Limb (tissue), 2 donors: ENCODE results near the gene CERS5.
"Not testable (repeated sequence)": the region's sequence is repeated elsewhere in the genome, so short reads cannot be mapped to it uniquely, and the experiment has no call there.

Source experiments
- DNase-seq, 2 donors: peaks; one replicate each; pipeline ENCODE4 v3.0.0-alpha.2; 2016; ENCODE audit errors: extremely low spot score in 2 of 2

Gene CERS5

GRCh38 chr12:50187084-50187900, 20.1 kb upstream of the CERS5 start:
- DNase-seq, result no peak

GRCh38 chr12:50186681-50187080, 19.5 kb upstream of the CERS5 start:
- DNase-seq, result no peak

GRCh38 chr12:50185970-50186663, 18.9 kb upstream of the CERS5 start:
- no peak for DNase-seq

- no peak for DNase-seq
These were observed 18.2 kb upstream of the CERS5 start for GRCh38 chr12:50185301-50185895.

GRCh38 chr12:50184261-50184660, 17.1 kb upstream of the CERS5 start:
- DNase-seq, result no peak

GRCh38 chr12:50182461-50182860, 15.3 kb upstream of the CERS5 start:
- DNase-seq, result no peak

GRCh38 chr12:50181691-50182090, 14.5 kb upstream of the CERS5 start:
- DNase-seq, result no peak

GRCh38 chr12:50175716-50176026, 8.5 kb upstream of the CERS5 start:
- DNase-seq, result no peak

- peak in 1 of 2 donors; percentile 89 for DNase-seq
These were observed 8.0 kb upstream of the CERS5 start for GRCh38 chr12:50174971-50175715.

- peak in 1 of 2 donors; percentile 13 for DNase-seq
These were observed 445 bp downstream of the CERS5 start for GRCh38 chr12:50166799-50167048.

- DNase-seq, result no peak
These were observed 2.2 kb downstream of the CERS5 start for GRCh38 chr12:50164963-50165362.

GRCh38 chr12:50162230-50162629, 4.9 kb downstream of the CERS5 start:
- DNase-seq, result no peak

GRCh38 chr12:50160643-50161042, 6.5 kb downstream of the CERS5 start:
- no peak for DNase-seq

GRCh38 chr12:50157259-50157658, 9.9 kb downstream of the CERS5 start:
- no peak for DNase-seq

- no peak for DNase-seq
These were observed 10.5 kb downstream of the CERS5 start for GRCh38 chr12:50156641-50157040.

- not testable (repeated sequence) for DNase-seq
These were observed 12.2 kb downstream of the CERS5 start for GRCh38 chr12:50154947-50155346.

- no peak for DNase-seq
These were observed 16.0 kb downstream of the CERS5 start for GRCh38 chr12:50151047-50151687.

GRCh38 chr12:50149311-50149710, 17.9 kb downstream of the CERS5 start:
- no peak for DNase-seq

GRCh38 chr12:50148011-50148410, 19.2 kb downstream of the CERS5 start:
- DNase-seq, result not testable (repeated sequence)

GRCh38 chr12:50147281-50147680, 19.9 kb downstream of the CERS5 start:
- no peak for DNase-seq

- no peak for DNase-seq
These were observed 21.7 kb downstream of the CERS5 start for GRCh38 chr12:50145439-50145838.

GRCh38 chr12:50142993-50143392, 24.2 kb downstream of the CERS5 start:
- DNase-seq, result no peak
